ENCODE measurements around the gene BEND4.

The BEND4 gene

GRCh38 chr4:42088386-42088785 is 64.1 kb downstream of the BEND4 start:
- TF ChIP-seq CTCF (IDR thresholded peaks at IDR 0.05) = no peak

- no peak for TF ChIP-seq CTCF (IDR thresholded peaks at IDR 0.05)
Observed at GRCh38 chr4:42083816-42084215, 68.6 kb downstream of the BEND4 start.

GRCh38 chr4:42080306-42080705 is 72.1 kb downstream of the BEND4 start:
- TF ChIP-seq CTCF (IDR thresholded peaks at IDR 0.05) = no peak

GRCh38 chr4:42078184-42078801 is 74.2 kb downstream of the BEND4 start:
- no peak for TF ChIP-seq CTCF (IDR thresholded peaks at IDR 0.05)

GRCh38 chr4:42074294-42074693 is 78.2 kb downstream of the BEND4 start:
- TF ChIP-seq CTCF (IDR thresholded peaks at IDR 0.05) = no peak

- no peak for TF ChIP-seq CTCF (IDR thresholded peaks at IDR 0.05)
Observed at GRCh38 chr4:42070463-42070862, 82.0 kb downstream of the BEND4 start.

- no peak for TF ChIP-seq CTCF (IDR thresholded peaks at IDR 0.05)
Observed at GRCh38 chr4:42067264-42067663, 85.2 kb downstream of the BEND4 start.

GRCh38 chr4:42066402-42066801 is 86.1 kb downstream of the BEND4 start:
- no peak for TF ChIP-seq CTCF (IDR thresholded peaks at IDR 0.05)
